Tibial nerve (tissue), 4 donors: ENCODE measurements around the gene HK2. TPM values are rescaled to one million over a fixed set of nuclear protein-coding genes. Genes with fewer than 3 reads are reported as not detected.
"Not testable (repeated sequence)": the region's sequence is repeated elsewhere in the genome, so short reads cannot be mapped to it uniquely, and the experiment has no call there.

Experiments
- DNase-seq, 2 donors: peaks; one replicate each; pipeline ENCODE4 v3.0.0-alpha.2; 2019; ENCODE audit warnings: low spot score in 2 of 2
- H3K27ac ChIP-seq, 4 donors: fragments of 200-600 bp; sonication (generic) in 3 of 4; one replicate each; pipeline ENCODE4 v1.5.1; 2017 to 2019; ENCODE audit warnings: mild to moderate bottlenecking in 1 of 4
- H3K27me3 ChIP-seq, 2 donors: fragments of 200-600 bp; sonication (generic) in 1 of 2; one replicate each; pipeline versions ENCODE4 v1.5.1 to v1.6.0; 2017 to 2019
- H3K36me3 ChIP-seq, 3 donors: fragments of 200-600 bp; sonication (generic); one replicate each; pipeline ENCODE4 v1.5.1; 2018 to 2019
- H3K4me1 ChIP-seq, 4 donors: fragments of 200-600 bp; sonication (generic) in 3 of 4; one replicate each; pipeline ENCODE4 v1.5.1; 2017 to 2019
- H3K4me3 ChIP-seq, 4 donors: fragments of 200-600 bp; sonication (generic) in 3 of 4; one replicate each; pipeline ENCODE4 v1.5.1; 2017 to 2019; ENCODE audit warnings: mild to moderate bottlenecking in 1 of 4, moderate library complexity in 1 of 4
- H3K9me3 ChIP-seq, 4 donors: fragments of 200-600 bp; sonication (generic) in 3 of 4; one replicate each; pipeline ENCODE4 v1.5.1; 2017 to 2019
- EP300 ChIP-seq, 2 donors: sonication (generic); formaldehyde crosslinking; IDR thresholded peaks; one replicate each; pipeline ENCODE4 v1.6.1; 2017; ENCODE audit warnings: antibody characterized with exemption in 2 of 2, mild to moderate bottlenecking in 1 of 2
- POLR2A ChIP-seq, 2 donors: fragments of 450-650 bp; IDR thresholded peaks; one replicate each; pipeline ENCODE4 v1.6.1; 2017; ENCODE audit warnings: antibody characterized with exemption in 2 of 2, mild to moderate bottlenecking in 2 of 2, moderate library complexity in 2 of 2
- WGBS, 2 donors: methylation state at CpG; one replicate each; pipeline ENCODE4 v1.1.5; 2018; 5-methylcytosine and 5-hydroxymethylcytosine counted together
- total RNA-seq, 4 donors: library from RNA; depleted of rRNA; stranded (reverse); fragments of >200 nt; gene quantifications; one replicate each; pipeline ENCODE4 v1.1.0, GENCODE V29; 2016
- TF ChIP-seq, protein P1 (sequence below), 5 experiments: fragments of 200-600 bp in 3 of 5; fragments of 450-650 bp in 2 of 5; sonication (generic) in 3 of 5; IDR thresholded peaks; one replicate each; pipeline ENCODE4 v1.5.1; 2016 to 2019; ENCODE audit warnings: antibody characterized with exemption in 5 of 5, mild to moderate bottlenecking in 3 of 5, moderate library complexity in 2 of 5

Gene HK2
- total RNA-seq, 4 donors from 2014 or later: 6.5 to 13.4 (median 6.7) TPM

GRCh38 chr2:74887960-74888700 is 54.2 kb downstream of the HK2 start:
- Histone ChIP-seq H3K36me3 (peaks cover 0 to 45% (median 0%) of the 10 kb centered on the region in 3 donors), H3K27ac (no peak overlapping the region), H3K4me3 (no peak overlapping the region), H3K9me3 (no peaks in the 10 kb centered on the region), H3K27me3 (no peaks in the 10 kb centered on the region), H3K4me1 (no peaks in the 10 kb centered on the region)
- 85 to 89% methylated on average over 8 of the region's 8 CpGs for WGBS, 2 donors
- TF ChIP-seq, protein P1, sequence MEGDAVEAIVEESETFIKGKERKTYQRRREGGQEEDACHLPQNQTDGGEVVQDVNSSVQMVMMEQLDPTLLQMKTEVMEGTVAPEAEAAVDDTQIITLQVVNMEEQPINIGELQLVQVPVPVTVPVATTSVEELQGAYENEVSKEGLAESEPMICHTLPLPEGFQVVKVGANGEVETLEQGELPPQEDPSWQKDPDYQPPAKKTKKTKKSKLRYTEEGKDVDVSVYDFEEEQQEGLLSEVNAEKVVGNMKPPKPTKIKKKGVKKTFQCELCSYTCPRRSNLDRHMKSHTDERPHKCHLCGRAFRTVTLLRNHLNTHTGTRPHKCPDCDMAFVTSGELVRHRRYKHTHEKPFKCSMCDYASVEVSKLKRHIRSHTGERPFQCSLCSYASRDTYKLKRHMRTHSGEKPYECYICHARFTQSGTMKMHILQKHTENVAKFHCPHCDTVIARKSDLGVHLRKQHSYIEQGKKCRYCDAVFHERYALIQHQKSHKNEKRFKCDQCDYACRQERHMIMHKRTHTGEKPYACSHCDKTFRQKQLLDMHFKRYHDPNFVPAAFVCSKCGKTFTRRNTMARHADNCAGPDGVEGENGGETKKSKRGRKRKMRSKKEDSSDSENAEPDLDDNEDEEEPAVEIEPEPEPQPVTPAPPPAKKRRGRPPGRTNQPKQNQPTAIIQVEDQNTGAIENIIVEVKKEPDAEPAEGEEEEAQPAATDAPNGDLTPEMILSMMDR (IDR thresholded peaks at IDR 0.05): no peak
- no peak for TF ChIP-seq EP300 (IDR thresholded peaks at IDR 0.05)
- TF ChIP-seq POLR2A (IDR thresholded peaks at IDR 0.05): no peak
- no peak for DNase-seq

DNA sequence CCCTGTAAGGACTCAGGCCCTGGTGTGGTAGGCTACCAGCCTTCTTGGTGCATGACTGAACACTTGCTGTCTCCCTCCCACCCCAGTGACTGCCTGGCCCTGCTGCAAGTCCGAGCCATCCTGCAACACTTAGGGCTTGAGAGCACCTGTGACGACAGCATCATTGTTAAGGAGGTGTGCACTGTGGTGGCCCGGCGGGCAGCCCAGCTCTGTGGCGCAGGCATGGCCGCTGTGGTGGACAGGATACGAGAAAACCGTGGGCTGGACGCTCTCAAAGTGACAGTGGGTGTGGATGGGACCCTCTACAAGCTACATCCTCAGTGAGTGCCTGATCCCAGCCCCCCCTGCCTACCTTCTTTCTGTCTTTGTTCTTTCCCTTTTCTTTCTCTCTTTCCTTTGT is 55.2 kb downstream of the HK2 start:
- WGBS, 2 donors: 91 to 95% methylated on average over 8 to 9 of the region's 9 CpGs
- H3K4me3 ChIP-seq: no peak overlapping the region
- H3K27me3 ChIP-seq: no peaks in the 10 kb centered on the region
- no peaks in the 10 kb centered on the region for H3K9me3 ChIP-seq
- TF ChIP-seq POLR2A (IDR thresholded peaks at IDR 0.05) (no peak), EP300 (IDR thresholded peaks at IDR 0.05) (no peak)
- TF ChIP-seq, protein P1 (IDR thresholded peaks at IDR 0.05): no peak
- no peak overlapping the region for H3K27ac ChIP-seq
- peaks cover 0 to 45% (median 0%) of the 10 kb centered on the region in 3 donors for H3K36me3 ChIP-seq
- no peaks in the 10 kb centered on the region for H3K4me1 ChIP-seq
- no peak for DNase-seq

DNA sequence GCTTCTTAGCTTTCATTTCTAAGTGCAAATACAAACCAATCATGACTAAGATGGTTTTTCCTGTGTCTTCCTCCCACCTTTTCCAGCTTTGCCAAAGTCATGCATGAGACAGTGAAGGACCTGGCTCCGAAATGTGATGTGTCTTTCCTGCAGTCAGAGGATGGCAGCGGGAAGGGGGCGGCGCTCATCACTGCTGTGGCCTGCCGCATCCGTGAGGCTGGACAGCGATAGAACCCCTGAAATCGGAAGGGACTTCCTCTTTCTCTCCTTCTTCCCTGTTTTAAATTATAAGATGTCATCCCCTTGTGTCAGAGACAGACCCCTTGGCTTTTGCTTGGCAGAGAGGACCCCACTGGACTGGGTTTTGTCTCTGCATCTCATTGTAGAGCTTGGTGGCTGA is 56.8 kb downstream of the HK2 start:
- TF ChIP-seq POLR2A (IDR thresholded peaks at IDR 0.05): no peak
- TF ChIP-seq, protein P1 (IDR thresholded peaks at IDR 0.05): no peak
- no peak for TF ChIP-seq EP300 (IDR thresholded peaks at IDR 0.05)
- no peaks in the 10 kb centered on the region for H3K4me1 ChIP-seq
- H3K27ac ChIP-seq: no peak overlapping the region
- peaks cover 0 to 41% (median 0%) of the 10 kb centered on the region in 3 donors for H3K36me3 ChIP-seq
- H3K4me3 ChIP-seq: no peak overlapping the region
- DNase-seq: no peak
- no peaks in the 10 kb centered on the region for H3K9me3 ChIP-seq
- WGBS, 2 donors: 88 to 96% methylated on average over 8 of the region's 8 CpGs
- H3K27me3 ChIP-seq: no peaks in the 10 kb centered on the region

- TF ChIP-seq POLR2A (IDR thresholded peaks at IDR 0.05) (no peak), EP300 (IDR thresholded peaks at IDR 0.05) (no peak)
- TF ChIP-seq, protein P1 (IDR thresholded peaks at IDR 0.05): no peak
- 83 to 87% methylated on average over 7 of the region's 7 CpGs for WGBS, 2 donors
- no peak overlapping the region for H3K27ac ChIP-seq
- H3K9me3 ChIP-seq: no peaks in the 10 kb centered on the region
- no peak for DNase-seq
- peaks cover 0 to 38% (median 0%) of the 10 kb centered on the region in 3 donors for H3K36me3 ChIP-seq
- no peak overlapping the region for H3K4me3 ChIP-seq
- no peaks in the 10 kb centered on the region for H3K4me1 ChIP-seq
- H3K27me3 ChIP-seq: no peaks in the 10 kb centered on the region
Observed at GRCh38 chr2:74891136-74891764, 57.3 kb downstream of the HK2 start.

- not testable (repeated sequence) for H3K4me3 ChIP-seq, H3K4me1 ChIP-seq, DNase-seq, H3K27ac ChIP-seq, H3K9me3 ChIP-seq, H3K27me3 ChIP-seq
- WGBS, 2 donors: 65 to 68% methylated on average over 4 of the region's 4 CpGs
- peaks cover 0 to 33% (median 0%) of the 10 kb centered on the region in 3 donors for H3K36me3 ChIP-seq
Observed at GRCh38 chr2:74891816-74892215, 57.9 kb downstream of the HK2 start.
